Smooth muscle cell (in vitro differentiated cells): Measurements from ENCODE around the gene UNC119. TPM values are rescaled to one million over a fixed set of nuclear protein-coding genes. Genes with fewer than 3 reads are reported as not detected.

Experiments
- DNase-seq: peaks from one replicate; lab custom pipeline; 2025; ENCODE audit not compliant: unreplicated experiment; lab: John Stamatoyannopoulos, UW
- H2AFZ ChIP-seq: fragments of 200-600 bp; sonication (generic); 2 replicates; pipeline ENCODE4 v1.6.0; 2016; ENCODE audit warnings: antibody characterized with exemption, low read depth, mild to moderate bottlenecking
- H3F3A ChIP-seq: fragments of 200-600 bp; sonication (generic); 2 replicates; pipeline ENCODE4 v1.6.0; 2017; ENCODE audit warnings: antibody characterized with exemption, low read depth
- H3K27ac ChIP-seq: fragments of 200-600 bp; sonication (generic); 2 replicates; pipeline ENCODE4 v1.5.1; 2016; ENCODE audit warnings: low read depth, mild to moderate bottlenecking
- H3K27me3 ChIP-seq: fragments of 200-600 bp; sonication (generic); 2 replicates; pipeline ENCODE4 v1.6.1; 2016; ENCODE audit warnings: low read depth, mild to moderate bottlenecking
- H3K36me3 ChIP-seq: fragments of 200-600 bp; sonication (generic); 2 replicates; pipeline ENCODE4 v1.5.1; 2016; ENCODE audit warnings: low read depth
- H3K4me1 ChIP-seq: fragments of 200-600 bp; sonication (generic); 2 replicates; pipeline ENCODE4 v1.5.1; 2016; ENCODE audit warnings: low read depth
- H3K4me2 ChIP-seq: fragments of 200-600 bp; sonication (generic); 2 replicates; pipeline ENCODE4 v1.6.0; 2016; ENCODE audit warnings: mild to moderate bottlenecking
- H3K4me3 ChIP-seq: fragments of 200-600 bp; sonication (generic); 2 replicates; pipeline ENCODE4 v1.5.1; 2016; ENCODE audit warnings: mild to moderate bottlenecking
- H3K79me2 ChIP-seq: fragments of 200-600 bp; sonication (generic); 2 replicates; pipeline ENCODE4 v1.6.0; 2016; ENCODE audit warnings: low read depth, mild to moderate bottlenecking
- H3K9ac ChIP-seq: fragments of 200-600 bp; sonication (generic); 2 replicates; pipeline ENCODE4 v1.6.0; 2016; ENCODE audit warnings: low read depth
- H3K9me3 ChIP-seq: fragments of 200-600 bp; sonication (generic); replicated peaks from 2 replicates; pipeline ENCODE4 v1.5.1; 2016; ENCODE audit warnings: low read depth
- H4K20me1 ChIP-seq: fragments of 200-600 bp; sonication (generic); 2 replicates; pipeline ENCODE4 v1.6.0; 2016; ENCODE audit warnings: low read depth
- CTCF ChIP-seq: fragments of 200-600 bp; sonication (generic); IDR thresholded peaks from 2 replicates; pipeline ENCODE4 v1.5.1; 2017; ENCODE audit warnings: borderline replicate concordance, mild to moderate bottlenecking, antibody characterized with exemption; ENCODE audit not compliant: insufficient read depth, poor library complexity, severe bottlenecking
- WGBS: methylation state at CpG from one replicate; pipeline ENCODE4 v1.1.7; 2016; ENCODE audit warnings: low lambda C conversion rate; 5-methylcytosine and 5-hydroxymethylcytosine counted together
- polyA plus RNA-seq: library from polyadenylated mRNA; unstranded; fragments of >200 nt; fragmentation: Nextera tagmentation; extraction: Ambion mirVana; gene quantifications from 2 replicates; pipeline ENCODE4 v1.2.1, GENCODE V29; 2016
- total RNA-seq: library from RNA; depleted of rRNA; stranded (reverse); fragments of >200 nt; gene quantifications from 2 replicates; pipeline ENCODE4 v1.2.3, GENCODE V29; 2014

The UNC119 gene
- total and polyA plus RNA-seq, 2 experiments from 2014 or later = 35.9 to 46.9 TPM

DNA sequence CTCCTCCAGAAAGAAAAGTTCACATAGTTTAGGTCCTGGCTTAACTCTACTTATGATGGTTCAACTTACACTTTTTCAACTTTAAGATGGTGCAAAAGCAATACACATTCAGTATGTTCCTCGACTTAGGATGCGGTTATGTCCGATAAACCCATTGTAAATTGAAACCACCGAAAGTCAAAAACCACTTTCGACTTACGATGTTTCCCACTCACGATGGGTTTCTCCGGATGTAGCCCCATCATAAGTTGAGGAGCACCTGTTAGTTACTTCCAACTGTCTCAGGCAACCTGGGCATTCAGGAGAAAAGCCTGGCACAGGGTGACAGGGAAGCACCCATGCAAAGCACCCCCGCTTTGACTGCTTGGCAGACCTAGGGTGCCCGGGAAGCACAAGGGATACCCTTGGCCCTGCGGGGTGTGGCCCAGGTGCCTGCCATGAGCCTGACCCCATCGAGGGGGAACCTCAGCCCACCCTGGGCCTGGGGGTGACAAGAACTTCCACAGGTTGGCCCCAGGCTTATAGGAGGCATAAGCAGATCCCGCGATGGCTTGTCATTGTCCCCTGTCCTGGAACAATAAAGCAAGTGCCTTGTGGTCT, 14.0 kb downstream of the UNC119 start:
- no peaks in the 10 kb centered on the region for H3K9me3 ChIP-seq
- H3K27ac ChIP-seq = no peak overlapping the region
- H3K27me3 ChIP-seq = no peaks in the 10 kb centered on the region
- no peak overlapping the region for H3K4me3 ChIP-seq
- TF ChIP-seq CTCF = no peak
- H3K4me2 ChIP-seq = no peak overlapping the region
- H3K79me2 ChIP-seq = no peaks in the 10 kb centered on the region
- no peaks in the 10 kb centered on the region for H3F3A ChIP-seq
- no peaks in the 10 kb centered on the region for H3K36me3 ChIP-seq
- H3K4me1 ChIP-seq = no peaks in the 10 kb centered on the region
- 94% methylated on average over 14 of the region's 14 CpGs for WGBS
- DNase-seq = no peak
- H2AFZ ChIP-seq = no peak overlapping the region
- no peak overlapping the region for H3K9ac ChIP-seq
- no peaks in the 10 kb centered on the region for H4K20me1 ChIP-seq

DNA sequence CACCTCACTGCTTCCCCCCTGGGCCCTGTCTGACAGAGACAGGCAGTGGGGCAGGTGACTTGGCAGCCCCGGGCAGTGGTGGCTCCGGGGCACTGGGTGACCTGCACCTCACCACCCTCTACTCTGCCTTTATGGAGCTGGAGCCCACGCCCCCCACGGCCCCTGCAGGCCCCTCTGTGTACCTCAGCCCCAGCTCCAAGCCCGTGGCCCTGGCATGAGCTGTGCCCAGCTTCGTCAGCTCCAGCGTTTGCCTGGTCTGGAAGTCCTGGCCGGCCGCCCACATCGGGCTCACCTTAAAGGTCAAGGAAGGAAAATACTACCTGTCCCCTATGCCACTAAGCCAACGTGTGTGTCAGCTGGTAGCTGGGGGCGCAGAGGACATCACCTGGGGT, 15.2 kb downstream of the UNC119 start:
- Histone ChIP-seq H3K9me3 (no peaks in the 10 kb centered on the region), H4K20me1 (no peaks in the 10 kb centered on the region), H3K4me3 (no peak overlapping the region), H3K27ac (no peak overlapping the region), H3K4me2 (no peak overlapping the region), H3K27me3 (no peaks in the 10 kb centered on the region), H3F3A (no peaks in the 10 kb centered on the region), H3K9ac (no peak overlapping the region), H3K4me1 (no peaks in the 10 kb centered on the region), H3K79me2 (no peaks in the 10 kb centered on the region), H2AFZ (no peak overlapping the region), H3K36me3 (no peaks in the 10 kb centered on the region)
- WGBS = 86% methylated on average over 10 of the region's 12 CpGs
- no peak for TF ChIP-seq CTCF
- DNase-seq = no peak

GRCh38 chr17:28536532-28537218, 15.7 kb downstream of the UNC119 start:
- H2AFZ ChIP-seq = no peak overlapping the region
- H3K79me2 ChIP-seq = no peaks in the 10 kb centered on the region
- no peak for DNase-seq
- no peak overlapping the region for H3K27ac ChIP-seq
- no peaks in the 10 kb centered on the region for H3K27me3 ChIP-seq
- H3K9ac ChIP-seq = no peak overlapping the region
- H3K4me2 ChIP-seq = no peak overlapping the region
- no peak overlapping the region for H3K4me3 ChIP-seq
- no peaks in the 10 kb centered on the region for H4K20me1 ChIP-seq
- no peaks in the 10 kb centered on the region for H3K36me3 ChIP-seq
- H3F3A ChIP-seq = no peaks in the 10 kb centered on the region
- 82% methylated on average over 9 of the region's 9 CpGs for WGBS
- TF ChIP-seq CTCF = no peak
- H3K9me3 ChIP-seq = no peaks in the 10 kb centered on the region
- H3K4me1 ChIP-seq = no peaks in the 10 kb centered on the region
